ENCODE measurements around the gene TRAPPC5.

TRAPPC5 gene

DNA sequence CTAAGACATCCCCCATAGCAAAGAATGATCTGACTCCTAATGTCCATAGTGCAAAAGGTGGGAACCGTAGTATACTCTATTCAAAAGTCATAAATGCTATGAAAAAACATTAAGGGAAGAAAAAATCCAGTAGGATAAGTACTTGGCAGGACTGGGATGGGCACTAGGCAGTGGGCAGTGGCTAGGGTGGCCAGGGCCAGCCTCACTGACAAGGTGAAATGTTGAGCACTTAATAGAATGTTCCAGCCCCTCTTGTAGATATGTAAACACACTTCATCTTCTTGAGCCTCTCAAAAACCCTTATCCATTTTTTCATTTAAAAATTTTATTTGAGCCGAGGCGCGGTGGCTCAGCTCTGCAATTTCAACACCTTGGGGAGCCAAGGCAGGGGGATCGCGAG is 52.7 kb downstream of the TRAPPC5 start:
- no peaks in the 10 kb centered on the region for H3K36me3 ChIP-seq (ENCODE audit: control insufficient read depth, insufficient read depth, low read length)
- no peaks in the 10 kb centered on the region for H3K9me3 ChIP-seq (ENCODE audit: control insufficient read depth, low read length)
- H3K4me3 ChIP-seq (ENCODE audit: low read length) = no peak overlapping the region
- peaks cover 37% of the 10 kb centered on the region for H3K27me3 ChIP-seq (ENCODE audit: control insufficient read depth, insufficient read depth, low read length)
- no peak overlapping the region for H3K9ac ChIP-seq (ENCODE audit: low read length)
- no peaks in the 10 kb centered on the region for H3K4me1 ChIP-seq (ENCODE audit: control insufficient read depth, insufficient read depth, low read length)

DNA sequence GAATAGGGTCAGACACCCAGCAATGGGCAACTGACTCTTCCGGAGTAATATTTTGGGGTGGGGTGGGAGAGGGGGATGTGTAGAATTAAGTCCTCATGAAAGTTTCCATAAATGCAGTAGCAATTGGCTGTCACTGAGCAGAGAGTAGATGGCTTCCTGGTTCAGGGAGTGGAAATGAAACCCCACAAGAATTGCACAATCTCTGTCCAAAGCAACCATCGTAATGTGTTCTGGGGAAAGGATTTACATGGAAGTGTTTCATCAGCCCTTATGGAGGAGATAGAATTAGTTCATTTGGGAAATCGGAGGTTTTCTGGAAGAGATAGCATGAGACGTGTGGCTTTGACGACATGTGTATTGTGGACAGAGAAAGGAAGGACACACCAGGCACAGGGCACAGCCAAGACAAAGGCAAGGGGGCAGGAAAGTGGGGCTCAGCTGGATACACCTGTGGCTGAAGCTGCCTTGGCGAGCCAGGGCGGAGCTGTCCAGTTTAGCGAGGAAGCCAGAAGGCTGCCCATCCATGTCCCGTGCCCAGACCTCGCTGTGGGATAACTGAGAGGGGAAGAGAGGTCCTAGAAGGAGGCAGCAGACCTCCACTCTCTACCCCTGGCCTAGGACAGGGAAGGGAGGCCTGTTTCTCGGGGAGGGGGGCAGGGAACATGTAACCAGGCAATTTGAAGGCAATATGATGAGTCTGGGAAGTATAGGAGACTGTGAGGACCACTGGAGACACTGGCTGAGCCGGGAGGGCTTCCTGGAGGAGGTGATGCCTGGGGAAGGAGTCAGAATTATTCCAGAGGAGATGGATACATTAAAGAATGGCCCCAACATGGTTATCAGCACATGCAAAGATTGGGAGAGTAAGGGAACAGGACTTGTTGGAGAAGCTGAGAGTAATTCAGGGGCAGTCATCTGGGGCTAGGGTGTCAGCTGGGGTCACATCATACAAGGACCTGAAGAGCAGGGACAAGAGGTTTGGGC is 53.9 kb downstream of the TRAPPC5 start:
- Histone ChIP-seq H3K27me3 (ENCODE audit: control insufficient read depth, insufficient read depth, low read length) (peaks cover 26% of the 10 kb centered on the region), H3K36me3 (ENCODE audit: control insufficient read depth, insufficient read depth, low read length) (no peaks in the 10 kb centered on the region), H3K4me3 (ENCODE audit: low read length) (no peak overlapping the region), H3K9me3 (ENCODE audit: control insufficient read depth, low read length) (no peaks in the 10 kb centered on the region), H3K9ac (ENCODE audit: low read length) (no peak overlapping the region), H3K4me1 (ENCODE audit: control insufficient read depth, insufficient read depth, low read length) (no peaks in the 10 kb centered on the region)

- no peaks in the 10 kb centered on the region for H3K4me1 ChIP-seq (ENCODE audit: control insufficient read depth, insufficient read depth, low read length)
- no peaks in the 10 kb centered on the region for H3K9me3 ChIP-seq (ENCODE audit: control insufficient read depth, low read length)
- no peak overlapping the region for H3K9ac ChIP-seq (ENCODE audit: low read length)
- H3K36me3 ChIP-seq (ENCODE audit: control insufficient read depth, insufficient read depth, low read length) = no peaks in the 10 kb centered on the region
- no peak overlapping the region for H3K4me3 ChIP-seq (ENCODE audit: low read length)
- H3K27me3 ChIP-seq (ENCODE audit: control insufficient read depth, insufficient read depth, low read length) = peaks cover 12% of the 10 kb centered on the region
Measured at GRCh38 chr19:7736148-7736547, 55.5 kb downstream of the TRAPPC5 start.

DNA sequence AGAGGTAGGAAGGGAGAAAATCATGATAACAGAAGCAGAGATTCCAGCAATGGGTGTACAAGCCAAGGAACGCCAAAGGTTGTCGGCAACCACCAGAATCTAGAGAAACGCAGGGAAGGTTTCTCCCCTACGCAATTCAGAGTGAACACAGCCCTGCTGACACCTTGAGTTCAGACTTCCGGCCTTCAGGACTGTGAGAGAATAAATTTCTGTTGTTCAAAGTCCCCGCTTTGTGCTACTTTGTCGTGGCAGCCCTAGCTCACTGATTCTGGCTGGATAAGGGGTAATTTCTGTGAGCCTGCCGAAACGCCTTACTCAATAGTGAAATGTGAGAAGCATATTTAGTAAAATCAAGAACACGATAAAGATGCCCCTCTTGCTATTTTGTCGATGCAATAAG is 56.6 kb downstream of the TRAPPC5 start:
- Histone ChIP-seq H3K9me3 (ENCODE audit: control insufficient read depth, low read length) (no peaks in the 10 kb centered on the region), H3K4me1 (ENCODE audit: control insufficient read depth, insufficient read depth, low read length) (no peaks in the 10 kb centered on the region), H3K4me3 (ENCODE audit: low read length) (no peak overlapping the region), H3K36me3 (ENCODE audit: control insufficient read depth, insufficient read depth, low read length) (no peaks in the 10 kb centered on the region), H3K9ac (ENCODE audit: low read length) (no peak overlapping the region), H3K27me3 (ENCODE audit: control insufficient read depth, insufficient read depth, low read length) (peaks cover 3% of the 10 kb centered on the region)

All from mucosa of stomach (tissue), 1 donor.